Brain pericyte (primary cell): ENCODE data around the gene SIK2.

Experiments
- DNase-seq: peaks from one replicate; pipeline ENCODE4 v3.0.0-alpha.2; 2012; ENCODE audit warnings: low read depth, low spot score

SIK2 gene

DNA sequence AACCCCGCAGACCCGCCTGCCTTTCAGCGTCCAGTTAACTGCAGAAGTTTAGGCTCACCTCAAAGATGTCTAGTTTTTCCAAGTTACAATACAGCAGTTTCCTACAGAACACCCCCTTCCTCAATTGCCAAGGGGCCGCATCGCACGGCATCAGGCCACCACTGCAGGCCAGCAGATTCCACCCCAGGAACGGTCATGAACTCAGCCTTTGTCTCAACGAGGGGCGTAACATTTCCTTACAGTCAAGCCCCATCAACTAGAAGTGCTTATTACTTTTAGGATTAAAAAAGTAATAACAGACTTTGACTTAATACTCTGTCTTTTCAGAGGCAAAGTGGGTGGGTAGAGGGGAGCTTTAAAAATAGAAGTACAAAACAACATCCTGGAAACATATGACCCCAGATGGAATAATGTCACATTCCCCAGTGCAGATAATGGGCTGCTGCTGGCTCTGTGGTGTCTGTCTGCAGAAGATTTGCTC lies 127.6 kb downstream of the SIK2 start:
- no peak for DNase-seq

- peak; percentile 94 for DNase-seq
Measured at GRCh38 chr11:111730871-111731591, 128.8 kb downstream of the SIK2 start.

DNA sequence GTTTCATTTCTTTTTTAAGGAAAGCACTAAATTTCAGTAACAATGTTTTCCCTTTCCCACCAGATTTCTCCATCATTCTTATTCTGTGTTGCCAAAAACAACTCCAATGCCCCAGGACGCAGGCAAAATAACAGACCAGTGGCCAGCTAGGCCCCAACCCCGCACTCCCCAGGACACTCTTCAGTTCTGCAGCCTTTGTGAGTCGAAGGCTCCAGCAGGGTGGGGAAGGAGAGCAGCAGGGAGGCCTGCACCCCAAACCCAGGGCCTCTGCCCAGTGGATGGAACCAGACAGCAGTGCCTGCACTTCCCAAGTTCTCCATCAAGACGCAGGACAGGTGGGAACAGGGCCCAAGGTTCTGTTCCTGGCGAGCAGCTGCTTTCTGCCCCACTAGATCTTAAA lies 129.6 kb downstream of the SIK2 start:
- DNase-seq: peak; percentile 78

GRCh38 chr11:111733016-111733415 lies 130.8 kb downstream of the SIK2 start:
- DNase-seq: no peak

GRCh38 chr11:111733611-111734088 lies 131.4 kb downstream of the SIK2 start:
- DNase-seq: no peak

DNA sequence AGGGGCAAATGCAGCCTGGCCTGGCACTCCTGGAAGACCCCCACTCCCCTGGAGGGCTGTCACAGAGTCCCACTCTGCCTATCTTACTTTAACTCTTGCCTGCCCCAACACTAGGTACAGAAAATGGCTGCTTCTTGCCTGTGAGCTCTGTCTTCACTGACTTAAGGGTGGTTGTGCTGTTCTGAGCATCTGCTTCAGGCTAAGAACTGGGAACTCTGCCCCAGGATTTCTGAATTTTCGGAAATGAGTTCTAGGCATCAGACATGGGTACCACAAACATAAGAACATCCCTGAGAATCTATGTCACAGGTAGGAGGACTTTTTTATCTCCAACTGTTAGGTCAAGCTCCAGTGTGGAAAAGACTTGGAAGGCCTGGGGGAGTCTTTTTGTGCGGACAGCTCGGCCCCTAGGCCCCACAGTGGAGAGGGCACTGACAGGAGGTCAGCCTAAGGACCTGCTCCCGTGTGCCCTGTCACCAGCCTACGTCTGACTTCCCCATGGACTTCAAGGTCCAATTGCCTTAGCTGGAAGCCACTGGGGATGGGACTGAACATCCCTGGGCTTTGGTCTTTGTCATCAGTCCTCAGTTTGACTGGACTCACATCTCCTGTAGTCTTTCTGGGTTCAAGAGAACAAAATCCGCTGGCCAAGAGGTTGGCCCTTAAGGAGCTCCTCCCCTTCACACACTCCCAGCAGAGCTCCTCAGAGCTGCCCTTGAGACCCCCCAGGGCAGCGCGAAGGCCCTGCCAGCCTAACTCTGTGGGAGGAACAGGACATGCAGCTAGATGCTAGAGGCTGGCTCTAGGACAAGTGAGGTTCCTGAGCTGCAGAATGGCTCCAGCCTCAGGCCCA lies 132.1 kb downstream of the SIK2 start:
- no peak for DNase-seq

- no peak for DNase-seq
Measured at GRCh38 chr11:111734954-111735261, 132.7 kb downstream of the SIK2 start.

DNA sequence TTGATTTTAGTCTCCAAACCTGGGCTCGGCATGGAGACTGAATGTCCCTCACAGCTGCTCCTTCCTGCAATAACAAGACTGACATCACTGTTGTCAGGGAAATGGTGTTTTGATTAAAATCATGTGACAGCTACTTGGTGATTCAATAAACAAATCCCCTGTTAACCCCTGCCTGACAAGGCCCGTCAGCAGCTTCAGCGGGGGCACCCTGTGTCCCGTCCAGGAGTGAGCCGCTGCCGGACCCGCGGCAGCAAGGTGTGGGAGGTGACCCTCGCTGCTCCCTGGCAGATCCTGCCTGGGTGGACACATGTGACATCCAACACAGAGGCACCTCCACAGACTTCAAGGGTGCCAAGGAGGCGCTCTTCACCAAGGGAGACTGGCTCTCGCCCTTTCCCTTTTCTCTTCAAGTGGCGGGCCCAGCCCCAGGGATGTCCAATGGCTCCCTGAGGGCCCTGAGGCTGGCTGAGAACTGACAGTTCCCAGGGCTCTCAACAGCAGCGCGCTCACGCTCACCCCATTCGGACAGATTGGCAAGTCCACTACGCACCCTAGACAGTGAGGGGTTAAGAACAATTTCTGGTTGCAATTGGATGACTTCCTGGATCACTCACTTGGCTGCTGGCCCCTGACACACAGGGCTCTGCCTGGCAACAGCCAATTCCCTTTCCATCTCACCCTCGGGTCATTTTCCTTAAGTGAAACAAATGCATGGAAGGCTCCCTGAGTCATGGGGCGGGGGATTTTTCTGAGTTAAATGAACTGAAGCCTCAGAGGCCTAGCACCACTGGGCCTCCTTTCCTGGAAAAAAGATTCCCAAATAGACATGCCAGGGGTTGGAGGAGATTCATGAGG lies 133.2 kb downstream of the SIK2 start:
- DNase-seq: peak; percentile 95

DNA sequence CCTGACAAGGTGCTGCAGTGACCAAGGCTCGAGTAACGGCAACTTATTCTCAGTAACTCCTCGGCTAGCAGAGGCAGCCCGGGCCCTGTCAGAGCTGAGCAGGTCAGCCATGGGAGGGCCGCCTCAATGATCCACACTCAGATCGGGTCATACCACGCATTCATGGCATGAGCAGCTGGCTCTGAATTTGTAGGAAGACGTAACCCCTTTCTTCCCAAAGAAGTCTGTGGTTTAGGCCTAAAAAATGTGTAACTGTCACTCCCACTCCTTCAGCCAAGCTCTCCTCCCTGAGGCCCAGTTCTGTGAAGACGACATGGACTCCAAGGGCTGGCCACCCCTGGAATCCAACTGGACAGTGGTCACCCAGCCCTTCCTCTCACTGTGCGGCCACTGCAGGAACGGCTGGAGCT lies 133.9 kb downstream of the SIK2 start:
- no peak for DNase-seq

GRCh38 chr11:111736621-111737443 lies 134.6 kb downstream of the SIK2 start:
- DNase-seq: no peak

DNA sequence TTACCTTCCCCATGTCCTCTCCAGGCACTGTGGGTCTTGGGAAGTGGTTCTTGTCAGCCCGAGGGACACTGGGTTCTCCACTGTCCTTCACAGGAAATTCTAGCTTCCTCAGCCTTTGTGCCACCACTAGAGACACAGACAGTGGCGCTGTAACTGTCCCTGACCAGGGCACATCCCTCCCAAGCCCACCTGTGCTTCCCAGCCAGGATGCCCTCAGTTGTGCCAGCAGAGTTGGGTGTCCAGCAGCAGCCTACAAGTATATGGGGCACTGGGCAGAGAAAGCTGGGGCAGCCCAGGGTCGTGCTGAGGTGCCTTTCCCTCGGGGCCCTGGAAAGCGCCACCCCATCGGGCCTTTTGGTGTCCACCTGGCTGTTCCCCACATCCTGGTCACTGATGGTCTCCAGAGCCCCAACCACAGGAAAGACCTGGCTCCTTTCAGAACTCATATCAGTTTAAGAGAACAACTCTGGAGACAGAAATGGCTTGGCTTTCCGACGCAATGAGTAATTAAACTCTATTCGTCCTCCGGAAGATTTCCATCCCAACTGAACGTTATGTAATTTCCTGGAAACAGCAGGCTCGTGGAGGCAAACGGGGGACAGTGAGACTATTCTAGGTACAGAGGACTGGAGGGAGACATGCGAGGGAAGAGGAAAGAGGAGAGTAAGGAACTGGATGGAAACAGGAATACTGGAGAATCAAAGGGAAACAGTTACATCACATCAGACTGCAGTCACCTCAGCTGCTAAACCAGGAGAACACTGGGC lies 135.4 kb downstream of the SIK2 start:
- no peak for DNase-seq

- DNase-seq: no peak
Measured at GRCh38 chr11:111739299-111739698, 137.1 kb downstream of the SIK2 start.

DNA sequence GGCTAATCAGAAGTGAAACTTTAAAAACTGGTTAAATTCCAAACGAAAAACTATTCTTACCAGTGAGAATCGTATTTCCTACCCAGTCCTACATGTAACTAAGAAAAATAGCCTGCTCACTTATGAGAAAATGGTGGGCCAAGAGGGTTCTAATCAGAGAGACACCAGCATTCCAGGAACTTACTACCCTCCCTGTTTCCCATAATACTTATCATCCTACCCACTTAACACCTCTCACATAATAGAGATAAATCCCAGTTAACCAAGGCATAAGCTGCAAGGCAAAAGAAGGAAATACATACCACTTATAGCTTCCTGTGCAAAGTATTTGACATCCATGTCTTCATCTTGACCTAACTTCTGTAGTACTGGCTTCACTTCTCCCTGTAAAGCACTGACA lies 139.5 kb downstream of the SIK2 start:
- DNase-seq: no peak

DNA sequence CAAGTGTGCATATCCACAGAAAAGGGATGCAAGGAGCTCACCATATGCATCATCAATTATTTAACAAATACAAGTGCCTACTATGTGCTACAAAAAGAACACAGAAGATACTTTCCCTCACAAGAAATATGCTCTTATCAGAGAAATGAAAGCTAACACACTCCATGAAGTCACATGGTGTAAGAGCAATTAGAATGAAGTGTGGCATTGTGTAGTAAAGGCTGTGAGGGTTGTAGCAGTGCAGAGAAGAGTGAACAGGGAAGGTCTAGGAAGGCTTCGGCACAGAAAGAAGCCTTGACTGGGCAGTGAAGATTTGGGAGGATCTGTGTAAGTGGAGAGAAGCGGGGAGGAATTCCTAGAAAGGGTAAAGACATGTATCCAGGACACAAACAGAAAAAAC lies 141.5 kb downstream of the SIK2 start:
- no peak for DNase-seq

- DNase-seq: no peak
Measured at GRCh38 chr11:111745719-111746504, 143.7 kb downstream of the SIK2 start.

GRCh38 chr11:111748035-111748804 lies 146.0 kb downstream of the SIK2 start:
- no peak for DNase-seq

DNA sequence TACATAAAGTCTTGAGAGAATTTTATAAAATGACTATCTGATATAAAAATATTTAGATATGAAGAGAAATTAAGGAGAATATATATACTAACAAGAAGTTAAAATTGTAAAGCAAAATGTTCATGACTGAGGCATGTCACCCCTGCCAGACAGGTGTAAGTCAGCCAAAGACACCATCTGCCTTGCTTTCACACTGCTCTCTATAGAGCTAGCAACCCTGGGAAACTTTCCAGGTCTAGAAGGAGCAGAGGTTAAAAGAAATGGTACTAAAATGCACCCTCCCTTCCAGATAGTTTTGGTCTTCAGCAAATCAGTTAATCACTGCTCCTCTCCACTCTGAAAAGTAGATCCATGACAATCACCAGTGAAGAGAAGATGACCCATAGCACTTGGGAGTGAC lies 147.4 kb downstream of the SIK2 start:
- DNase-seq: no peak

DNA sequence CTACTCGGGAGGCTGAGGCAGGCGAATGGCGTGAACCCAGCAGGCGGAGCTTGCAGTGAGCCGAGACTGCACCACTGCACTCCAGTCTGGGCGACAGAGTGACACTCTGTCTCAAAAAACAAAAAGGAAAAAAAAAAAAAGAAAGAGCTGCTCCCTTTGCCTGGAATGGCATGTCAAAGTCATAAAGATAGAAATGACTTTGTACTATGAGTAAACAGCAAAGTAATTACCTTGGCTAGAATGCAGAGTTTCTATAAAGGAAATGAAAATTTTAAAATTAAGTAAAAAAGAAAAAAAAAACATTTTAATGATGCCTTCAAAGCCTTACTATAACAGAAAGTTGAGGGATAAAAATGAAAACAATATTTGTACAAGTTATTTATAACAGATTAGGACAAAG lies 153.8 kb downstream of the SIK2 start:
- DNase-seq: no peak

DNA sequence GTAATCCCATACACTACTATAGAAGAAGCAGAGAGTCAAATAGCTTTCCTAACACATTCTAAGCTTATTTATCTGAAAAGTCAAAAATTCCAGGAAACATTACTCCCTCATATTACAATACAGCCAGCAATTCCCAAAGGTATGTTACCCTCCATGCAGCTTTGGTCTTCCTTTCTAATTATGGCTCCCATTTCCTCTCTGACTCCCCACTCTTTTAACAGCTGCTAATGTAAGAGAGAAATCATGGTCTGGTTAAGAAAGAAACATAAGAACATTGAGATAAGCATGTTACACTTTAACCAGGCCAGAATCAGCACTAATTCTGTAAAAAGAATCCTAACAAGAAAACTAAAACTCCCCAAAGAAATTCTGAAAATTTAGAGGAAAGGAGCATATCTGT lies 157.1 kb downstream of the SIK2 start:
- DNase-seq: no peak
